Measurements from ENCODE around the gene SSBP3.

DNA sequence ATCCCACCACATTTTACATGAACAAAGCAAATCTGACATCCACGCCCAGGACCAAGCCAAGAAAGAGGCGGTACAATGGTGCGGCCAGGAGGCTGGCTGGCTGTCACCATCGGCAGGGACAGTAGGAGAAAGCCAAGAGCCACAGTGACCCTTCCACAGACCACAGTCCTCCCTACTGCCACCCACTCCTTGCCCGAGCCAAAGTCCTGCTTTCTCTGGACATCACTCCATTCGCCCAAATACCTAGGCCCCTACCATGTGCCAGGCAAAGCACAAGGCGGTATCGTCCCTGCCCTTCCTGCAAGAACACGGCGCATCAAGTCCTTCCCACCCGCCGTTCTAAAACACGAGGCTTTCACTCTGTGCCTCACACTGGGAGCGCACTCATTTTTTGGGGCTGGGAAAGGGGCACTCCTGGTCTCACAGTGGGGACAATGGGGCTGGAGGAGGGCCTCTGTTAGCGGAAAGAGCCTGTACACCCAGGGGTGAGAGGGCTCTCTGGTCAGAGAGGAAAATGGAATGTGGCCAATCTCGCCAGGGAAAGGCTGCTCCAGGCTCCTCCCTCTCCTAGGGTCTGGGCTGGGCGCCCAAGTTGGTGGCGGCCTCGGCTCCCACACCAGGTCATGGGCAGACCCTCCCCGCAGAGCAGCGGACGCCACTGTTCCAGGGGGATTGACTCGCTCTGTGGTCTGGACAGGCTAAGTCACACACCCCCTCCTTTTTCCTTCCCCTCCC, 26.5 kb downstream of the SSBP3 start:
- TF ChIP-seq, protein P1, sequence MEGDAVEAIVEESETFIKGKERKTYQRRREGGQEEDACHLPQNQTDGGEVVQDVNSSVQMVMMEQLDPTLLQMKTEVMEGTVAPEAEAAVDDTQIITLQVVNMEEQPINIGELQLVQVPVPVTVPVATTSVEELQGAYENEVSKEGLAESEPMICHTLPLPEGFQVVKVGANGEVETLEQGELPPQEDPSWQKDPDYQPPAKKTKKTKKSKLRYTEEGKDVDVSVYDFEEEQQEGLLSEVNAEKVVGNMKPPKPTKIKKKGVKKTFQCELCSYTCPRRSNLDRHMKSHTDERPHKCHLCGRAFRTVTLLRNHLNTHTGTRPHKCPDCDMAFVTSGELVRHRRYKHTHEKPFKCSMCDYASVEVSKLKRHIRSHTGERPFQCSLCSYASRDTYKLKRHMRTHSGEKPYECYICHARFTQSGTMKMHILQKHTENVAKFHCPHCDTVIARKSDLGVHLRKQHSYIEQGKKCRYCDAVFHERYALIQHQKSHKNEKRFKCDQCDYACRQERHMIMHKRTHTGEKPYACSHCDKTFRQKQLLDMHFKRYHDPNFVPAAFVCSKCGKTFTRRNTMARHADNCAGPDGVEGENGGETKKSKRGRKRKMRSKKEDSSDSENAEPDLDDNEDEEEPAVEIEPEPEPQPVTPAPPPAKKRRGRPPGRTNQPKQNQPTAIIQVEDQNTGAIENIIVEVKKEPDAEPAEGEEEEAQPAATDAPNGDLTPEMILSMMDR (IDR thresholded peaks at IDR 0.05): no peak
- no peak for TF ChIP-seq POLR2A (IDR thresholded peaks at IDR 0.05)

Measured in body of pancreas (tissue), 4 donors.